HG02610 (cell line): ENCODE measurements around the gene IFITM2.
A peak's percentile ranks its signal among the peaks of the same experiment; 100 is the strongest.
"Not testable (repeated sequence)": the region's sequence is repeated elsewhere in the genome, so short reads cannot be mapped to it uniquely, and the experiment has no call there.

Experiments
- ATAC-seq: cut with Tn5 transposase; IDR thresholded peaks from one replicate; pipeline ENCODE4 v1.9.1; 2021; ENCODE audit warnings: mild to moderate bottlenecking, moderate library complexity; ENCODE audit not compliant: unreplicated experiment

IFITM2 gene

DNA sequence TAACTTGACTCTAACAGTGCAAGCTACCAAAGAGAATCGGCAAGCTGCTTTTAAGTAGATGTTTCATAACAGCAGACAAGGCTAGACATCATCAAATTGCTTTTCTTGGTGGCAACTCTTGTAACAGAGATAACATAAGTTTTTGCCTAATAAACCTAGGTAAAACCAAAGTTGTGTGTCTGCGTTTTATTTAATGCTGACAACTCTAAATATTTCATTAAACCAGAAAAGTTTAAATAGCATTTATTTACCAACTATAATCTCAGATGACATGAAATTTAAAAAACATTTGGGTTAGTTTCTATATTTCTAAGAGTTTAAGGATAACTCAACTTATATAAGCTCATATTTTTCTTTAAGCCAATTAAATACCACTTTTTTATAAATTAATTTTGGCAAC lies 32.3 kb downstream of the IFITM2 start:
- no peak for ATAC-seq

DNA sequence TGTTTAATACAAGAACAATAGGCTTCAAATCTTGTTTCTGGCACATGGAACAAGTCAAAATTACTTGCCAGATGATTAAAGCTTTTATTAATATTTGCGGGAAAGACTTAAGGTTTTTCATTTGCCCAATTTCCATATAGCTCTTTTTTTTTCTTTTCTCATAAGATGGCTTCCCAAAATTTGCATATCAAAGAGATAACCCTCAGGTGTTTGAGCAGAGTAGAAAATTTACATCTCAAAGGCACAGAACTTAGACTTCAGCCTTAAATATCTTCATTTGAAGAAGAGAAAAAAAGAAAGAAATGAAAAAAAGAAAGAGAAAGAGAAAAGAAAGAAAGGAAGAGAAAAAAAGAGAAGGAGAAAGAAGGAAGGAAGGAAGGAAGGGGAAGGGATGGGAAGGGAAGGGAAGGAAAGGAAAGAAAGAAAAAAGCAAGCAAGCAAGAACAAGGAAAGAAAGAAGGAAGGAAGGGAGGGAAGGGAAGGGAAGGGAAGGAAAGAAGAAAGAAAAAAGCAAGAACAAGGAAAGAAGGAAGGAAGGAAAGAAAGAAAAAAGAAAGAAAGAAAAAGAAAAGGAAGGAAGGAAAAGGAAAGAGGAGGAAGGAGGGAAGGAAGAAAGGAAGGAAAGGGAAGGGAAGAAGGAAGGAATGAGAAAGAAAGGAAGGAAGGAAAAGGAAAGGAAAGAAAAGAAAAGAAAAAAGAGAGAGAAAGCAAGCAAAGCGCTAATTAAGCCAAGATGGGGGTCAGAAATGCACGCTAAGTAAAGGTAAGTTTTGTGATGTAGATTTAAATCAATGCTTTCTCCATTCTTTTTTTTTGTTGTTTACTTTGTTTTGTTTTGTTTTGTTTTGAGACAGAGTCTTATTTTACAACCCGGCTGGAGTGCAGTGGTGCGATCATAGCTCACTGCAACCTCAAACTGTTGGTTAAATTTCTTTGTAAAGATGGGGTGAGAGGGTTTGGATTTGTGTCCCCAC lies 33.2 kb downstream of the IFITM2 start:
- ATAC-seq, result no peak

DNA sequence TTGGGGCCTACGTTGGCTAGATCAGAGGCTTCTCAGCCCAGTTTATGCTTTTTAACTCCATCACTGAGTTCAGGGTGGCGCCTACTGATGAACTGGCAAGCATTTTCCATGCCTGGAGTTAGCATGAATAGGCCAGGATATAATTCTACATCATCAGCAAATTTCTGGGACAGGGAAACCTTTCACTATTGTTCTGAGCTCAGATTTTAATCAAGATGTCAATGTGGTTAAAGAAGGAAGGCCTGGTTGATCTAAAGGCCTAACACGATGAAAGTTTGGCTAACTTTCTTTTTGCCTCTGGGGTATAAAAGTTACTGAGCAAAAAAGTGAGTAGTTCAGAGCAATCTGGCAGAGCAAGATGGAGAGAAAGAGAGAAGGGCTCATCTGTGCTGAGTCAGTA lies 34.7 kb downstream of the IFITM2 start:
- ATAC-seq, result no peak

DNA sequence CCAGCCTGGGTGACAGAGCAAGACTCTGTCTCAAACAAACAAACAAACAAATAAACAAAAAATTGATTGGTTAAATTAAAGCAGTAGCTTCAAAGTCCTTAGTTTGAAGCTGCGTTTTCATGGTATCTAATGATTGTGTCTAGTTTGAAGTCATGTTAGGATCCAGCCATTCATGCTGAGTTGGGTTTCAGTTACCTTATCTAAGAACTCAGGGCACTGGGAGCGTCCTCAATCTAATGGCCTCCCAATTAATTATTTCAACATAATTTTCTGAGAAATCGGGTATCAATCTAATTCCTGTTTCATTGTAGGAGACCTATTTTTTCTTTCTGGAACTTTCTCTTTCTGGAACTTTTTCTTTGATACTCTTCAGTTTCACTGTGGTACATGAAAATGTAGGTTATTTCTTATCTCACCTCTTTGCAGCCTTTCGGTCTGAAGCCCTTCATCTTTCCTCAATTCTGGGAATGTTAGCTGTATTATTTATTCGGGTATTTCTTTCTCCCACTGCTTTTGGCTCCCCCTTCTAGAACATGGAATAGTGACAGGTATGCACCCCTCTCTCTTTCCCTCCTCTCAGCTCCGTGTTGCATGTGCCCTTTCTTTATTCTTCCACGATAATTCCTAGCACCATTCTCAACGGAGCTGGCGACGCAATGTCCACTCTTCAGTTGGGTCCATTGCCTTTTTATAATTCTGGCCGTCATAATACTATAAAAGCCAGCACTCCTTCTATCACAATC lies 37.4 kb downstream of the IFITM2 start:
- no peak for ATAC-seq

DNA sequence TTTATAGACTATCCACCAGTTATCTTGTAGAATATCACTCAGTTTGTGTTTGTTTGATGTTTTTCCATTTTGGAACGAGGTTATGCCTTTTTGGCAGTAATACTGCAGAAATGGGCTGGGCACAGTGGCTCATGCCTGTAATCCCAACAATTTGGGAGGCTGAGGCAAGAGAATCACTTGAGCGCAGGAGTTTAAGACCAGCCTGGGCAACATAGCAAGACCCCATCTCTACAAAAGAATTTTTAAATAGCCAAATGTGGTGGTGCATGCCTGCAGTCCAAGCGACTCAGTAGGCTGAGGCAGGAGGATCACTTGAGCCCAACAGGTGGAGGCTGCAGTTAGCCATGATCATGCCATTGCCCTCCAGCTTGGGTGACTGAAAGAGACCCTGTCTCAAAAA lies 38.9 kb downstream of the IFITM2 start:
- no peak for ATAC-seq

DNA sequence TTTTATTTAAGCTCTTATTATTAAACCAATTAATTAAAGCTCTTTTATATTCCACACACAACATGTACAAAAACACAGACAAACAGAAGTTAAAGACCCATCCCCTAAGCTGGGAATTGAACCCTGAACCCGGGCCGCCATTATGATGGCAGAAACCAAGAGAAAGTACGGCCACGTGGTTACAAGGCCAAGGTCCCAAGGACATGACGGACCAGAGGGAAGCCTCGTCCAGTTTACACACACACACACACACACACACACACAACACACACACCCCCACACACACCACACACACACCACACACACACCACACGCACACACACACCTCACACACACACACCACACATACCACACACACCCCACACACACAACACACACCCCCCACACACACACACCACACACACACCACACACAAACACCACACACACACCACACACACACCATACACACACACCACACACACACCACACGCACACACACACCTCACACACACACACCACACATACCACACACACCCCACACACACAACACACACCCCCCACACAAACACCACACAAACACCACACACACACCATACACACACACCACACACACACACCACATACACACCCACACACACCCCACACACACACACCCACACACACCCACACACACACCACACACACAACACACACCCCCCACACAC lies 41.8 kb downstream of the IFITM2 start:
- ATAC-seq, result not testable (repeated sequence)

DNA sequence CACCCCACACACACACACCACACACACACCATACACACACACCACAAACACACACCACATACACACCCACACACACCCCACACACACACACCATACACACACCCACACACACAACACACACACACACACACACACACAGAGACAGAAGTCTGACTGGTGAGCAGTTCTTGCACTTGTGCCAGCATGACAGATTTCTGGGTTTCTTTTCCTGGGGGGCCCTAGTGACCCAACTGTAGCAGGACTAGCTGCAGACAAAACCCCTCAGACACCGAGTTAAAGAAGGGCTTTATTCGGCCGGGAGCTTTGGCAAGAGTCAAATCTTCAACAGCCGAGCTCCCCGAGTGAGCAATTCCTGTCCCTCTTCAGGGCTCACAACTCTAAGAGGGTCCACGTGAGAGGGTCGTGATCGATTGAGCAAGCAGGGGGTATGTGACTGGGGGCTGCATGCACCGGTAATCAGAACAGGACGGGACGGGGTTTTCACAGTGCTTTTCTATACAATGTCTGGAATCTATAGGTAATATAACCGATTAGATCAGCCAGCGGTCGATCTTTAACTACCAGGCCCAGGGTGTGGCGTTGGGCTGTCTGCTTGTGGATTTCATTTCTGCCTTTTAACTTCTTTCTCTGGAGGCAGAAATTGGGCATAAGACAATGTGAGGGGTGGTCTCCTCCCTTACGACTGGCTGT lies 42.6 kb downstream of the IFITM2 start:
- not testable (repeated sequence) for ATAC-seq

DNA sequence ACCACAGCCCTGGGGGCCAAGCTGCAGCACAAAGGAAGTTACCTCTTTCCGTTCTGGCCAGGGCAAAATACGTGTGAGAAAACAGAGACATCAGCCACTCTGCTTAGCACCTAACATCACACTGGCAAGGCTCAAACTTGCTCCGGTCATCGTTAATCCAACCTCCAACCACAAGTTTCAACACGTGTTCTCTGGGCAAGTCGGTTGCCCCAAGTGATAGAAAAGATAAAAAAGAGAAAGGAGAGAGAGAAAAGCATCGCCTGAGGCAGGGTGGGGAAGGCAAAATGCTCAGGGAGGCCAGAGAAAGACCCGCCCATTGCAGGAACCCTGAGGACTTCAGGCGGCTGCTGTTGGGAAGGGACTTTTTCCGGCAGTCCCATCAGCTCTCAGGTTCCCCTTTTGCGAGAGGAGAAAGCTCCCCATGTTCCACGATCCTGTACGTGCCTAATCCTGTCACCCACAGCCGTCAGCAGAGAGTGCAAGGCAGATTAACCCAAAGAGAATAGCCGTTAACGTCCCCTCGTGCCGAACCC lies 43.2 kb downstream of the IFITM2 start:
- peak; percentile 45 for ATAC-seq

DNA sequence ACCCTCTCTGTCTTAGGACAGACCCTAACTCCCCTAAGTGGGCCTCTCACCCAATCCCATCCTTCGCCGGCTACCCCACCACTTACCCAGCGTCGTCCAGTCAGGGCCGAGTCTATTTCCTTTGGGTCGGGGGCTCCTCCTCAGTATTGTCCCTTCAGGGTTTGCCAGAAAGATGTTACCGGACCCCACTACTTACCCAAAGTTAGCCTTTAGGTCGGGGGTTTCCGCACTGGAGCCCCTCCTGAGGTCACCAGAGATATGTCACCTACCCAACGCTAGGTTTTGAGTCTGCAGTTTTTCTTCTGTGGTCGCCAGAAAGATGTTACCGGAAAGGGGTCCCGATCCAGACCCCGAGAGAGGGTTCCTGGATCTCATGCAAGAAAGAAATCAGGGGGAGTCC lies 43.8 kb downstream of the IFITM2 start:
- no peak for ATAC-seq

DNA sequence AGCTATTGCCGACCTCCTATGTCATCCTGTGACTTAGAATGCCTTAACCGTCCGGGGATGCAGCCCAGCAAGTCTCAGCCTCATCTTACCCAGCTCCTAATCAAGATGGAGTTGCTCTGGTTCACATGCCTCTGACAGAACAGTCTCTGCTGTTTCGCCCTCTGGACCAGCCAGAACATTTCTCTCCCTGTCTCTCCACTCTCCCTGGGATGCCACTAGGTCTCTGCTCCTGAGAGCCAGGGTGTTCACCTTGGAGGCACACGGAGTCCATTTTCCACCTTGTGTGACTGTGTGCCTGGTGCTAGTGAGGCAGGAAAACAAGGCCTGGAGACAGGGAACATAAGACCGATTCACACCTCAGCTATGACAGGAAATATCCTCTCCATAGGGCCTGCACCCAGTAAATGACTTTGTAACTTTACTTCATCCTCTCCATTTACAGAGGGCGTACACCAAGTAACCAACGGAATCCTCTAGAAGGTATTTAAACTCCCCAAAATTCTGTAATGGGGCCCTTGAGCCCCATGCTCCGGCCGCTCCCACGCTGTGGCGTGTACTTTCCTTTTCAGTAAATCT lies 44.9 kb downstream of the IFITM2 start:
- no peak for ATAC-seq

DNA sequence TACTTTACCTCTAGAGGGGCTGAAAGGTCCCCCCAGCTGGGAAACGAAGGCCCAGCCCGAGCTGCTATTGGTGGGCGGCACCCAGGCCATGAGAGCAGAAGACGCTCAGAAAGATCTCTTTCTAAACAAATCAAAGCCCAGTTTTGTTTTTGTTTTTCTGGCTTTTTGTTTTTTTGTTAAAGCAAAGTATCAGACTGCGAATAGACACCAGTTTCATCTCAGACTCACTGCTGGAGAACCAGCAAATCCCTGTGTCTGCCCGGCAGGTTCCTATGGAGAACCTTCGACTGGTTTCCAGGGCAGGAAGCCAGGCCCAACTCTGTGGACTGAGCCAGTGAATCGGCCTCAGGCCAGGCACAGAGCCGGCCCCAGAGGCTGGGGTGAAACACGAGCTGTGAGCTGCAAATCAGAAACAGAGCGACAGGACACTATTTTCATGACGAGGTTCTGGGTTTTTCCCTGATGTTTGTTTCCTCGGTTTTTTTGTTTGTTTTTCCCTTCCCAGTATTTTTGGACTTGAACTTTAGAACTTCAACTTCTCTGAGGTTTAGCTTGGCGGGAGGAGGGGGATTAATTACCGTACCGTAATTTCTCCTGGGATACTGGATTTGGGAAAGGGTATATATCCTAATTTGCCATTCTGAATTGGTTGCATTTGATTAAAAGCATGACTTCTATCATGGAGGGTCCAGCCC lies 45.7 kb downstream of the IFITM2 start:
- ATAC-seq, result no peak

DNA sequence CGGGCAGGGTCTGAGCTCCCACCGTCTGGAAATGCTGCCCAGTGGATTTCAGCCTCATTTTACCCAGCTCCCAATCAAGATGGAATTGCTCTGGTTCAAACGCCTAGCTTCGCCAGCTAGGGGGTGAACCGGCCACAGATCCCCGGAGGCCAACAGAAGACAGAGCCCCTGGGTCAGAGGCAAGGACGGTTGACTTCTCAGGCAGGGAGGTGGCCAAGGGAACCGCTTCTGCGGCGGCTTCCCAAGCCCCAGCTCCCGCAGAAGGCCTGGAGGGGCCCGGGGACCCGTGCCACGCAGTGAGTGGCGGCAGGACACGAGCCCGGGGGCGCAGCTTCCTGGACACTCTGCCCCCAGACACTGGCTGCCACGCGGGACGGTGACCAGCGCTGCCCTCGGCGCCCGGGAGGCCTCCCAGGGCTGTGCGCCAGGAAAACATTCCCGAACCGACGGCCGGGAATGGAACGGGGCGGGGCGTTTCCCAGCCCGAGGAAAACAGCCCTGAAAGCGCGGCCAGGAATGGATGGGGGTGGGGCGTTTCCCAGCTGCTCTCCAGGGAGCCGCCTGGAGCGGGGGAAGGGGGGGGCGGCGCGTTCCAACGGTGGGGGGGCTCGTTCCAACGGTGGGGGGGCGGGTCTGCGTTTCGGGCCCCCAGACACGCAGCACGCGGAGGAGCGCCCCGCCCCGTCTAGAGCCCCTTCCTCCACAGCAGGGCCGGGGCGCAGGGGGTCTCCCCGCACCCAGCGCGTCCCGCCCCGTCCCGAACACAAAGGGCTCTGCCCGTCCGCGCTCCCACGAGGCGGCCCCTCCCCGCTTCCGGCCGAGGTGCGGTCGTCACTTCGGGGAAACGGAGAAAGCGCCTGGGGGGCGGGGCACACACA lies 48.2 kb downstream of the IFITM2 start:
- peak; percentile 46 for ATAC-seq

DNA sequence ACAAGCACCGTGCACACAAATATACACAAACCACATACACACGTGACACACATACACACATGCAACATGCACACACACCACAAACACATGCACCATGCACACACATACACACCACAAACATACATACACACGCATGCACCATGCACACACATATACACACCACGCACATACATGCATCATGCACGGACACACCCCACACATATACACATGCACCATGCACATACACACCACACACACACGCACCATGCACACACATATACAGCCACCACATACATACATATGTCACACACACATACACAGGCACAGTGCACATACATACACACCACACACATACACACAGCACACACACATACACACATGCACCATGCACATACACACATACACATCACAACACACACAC lies 49.0 kb downstream of the IFITM2 start:
- no peak for ATAC-seq

DNA sequence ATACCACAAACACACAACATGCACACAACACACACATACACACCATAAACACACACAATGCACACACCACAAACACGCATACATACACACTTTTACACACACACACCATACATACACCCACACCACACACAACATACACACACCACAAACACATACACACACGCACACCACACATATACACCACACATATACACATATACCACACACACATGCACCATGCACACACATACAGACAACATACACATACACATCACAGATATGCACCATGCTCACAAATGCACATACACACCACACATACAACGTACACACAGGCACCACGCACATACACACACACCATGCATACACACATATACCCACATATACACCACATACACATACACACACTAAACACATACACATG lies 50.0 kb downstream of the IFITM2 start:
- ATAC-seq, result no peak

DNA sequence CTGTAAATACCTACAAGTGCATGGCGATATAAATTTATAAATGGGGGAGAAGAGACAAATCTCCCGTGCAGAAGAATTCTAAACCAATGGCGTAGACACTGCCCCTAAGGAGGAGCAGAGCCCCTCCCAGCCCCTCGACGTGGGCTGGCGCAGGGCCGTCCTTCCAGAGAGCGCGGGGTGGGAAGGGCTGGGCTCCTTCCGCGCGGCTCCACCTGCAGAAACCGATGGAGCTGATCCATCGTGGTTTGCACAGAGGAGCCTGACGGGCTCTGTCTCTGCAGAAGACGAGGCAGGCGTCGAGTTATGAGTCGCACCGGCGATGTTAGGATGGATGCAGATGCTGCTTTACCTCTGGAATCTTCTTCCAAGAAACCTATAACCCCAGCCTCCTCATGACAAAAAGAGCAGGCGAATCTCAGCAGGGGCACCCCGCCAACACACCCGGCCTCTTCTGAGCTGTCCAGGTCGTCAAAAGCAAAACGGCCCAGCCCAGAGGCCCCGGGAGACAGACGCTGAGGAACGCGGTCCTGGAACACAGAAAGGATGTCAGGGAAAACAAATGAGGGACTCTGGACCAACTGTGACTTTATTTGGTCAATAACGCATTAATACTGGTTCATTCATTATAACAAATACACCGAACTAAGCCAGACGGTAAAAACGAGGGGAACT lies 50.6 kb downstream of the IFITM2 start:
- no peak for ATAC-seq
